Stomach (tissue), 9 donors: ENCODE data around the gene MIF4GD. TPM values are rescaled to one million over a fixed set of nuclear protein-coding genes. Genes with fewer than 3 reads are reported as not detected.

Experiments
- DNase-seq, 2 donors: peaks; one replicate each; pipeline versions ENCODE4 v3.0.0 to v3.0.0-alpha.2; 2013 to 2019
- H3K27ac ChIP-seq, 5 donors: fragments of 200-600 bp in 4 of 5; sonication (generic) in 4 of 5; one replicate each; pipeline ENCODE4 v1.5.1; 2013 to 2019; ENCODE audit warnings: mild to moderate bottlenecking in 1 of 5, moderate library complexity in 1 of 5
- H3K27me3 ChIP-seq, 3 donors: fragments of 200-600 bp; sonication (generic); one replicate each; pipeline ENCODE4 v1.5.1; 2017 to 2019; ENCODE audit warnings: mixed run types in 1 of 3
- H3K36me3 ChIP-seq, 4 donors: fragments of 200-600 bp; sonication (generic); 1 replicate in 3 of 4; 2 replicates in 1 of 4; pipeline ENCODE4 v1.5.1; 2016 to 2019
- H3K4me1 ChIP-seq, 4 donors: fragments of 200-600 bp; sonication (generic); one replicate each; pipeline ENCODE4 v1.5.1; 2016 to 2019
- H3K4me3 ChIP-seq, 4 donors: fragments of 200-600 bp; sonication (generic) in 3 of 4; one replicate each; pipeline ENCODE4 v1.5.1; 2016 to 2019; ENCODE audit warnings: mild to moderate bottlenecking in 1 of 4
- H3K9me3 ChIP-seq, 4 donors: fragments of 200-600 bp; sonication (generic); one replicate each; pipeline ENCODE4 v1.5.1; 2016 to 2019
- EP300 ChIP-seq: sonication (generic); formaldehyde crosslinking; IDR thresholded peaks from one replicate; pipeline ENCODE4 v1.6.1; 2017; ENCODE audit warnings: antibody characterized with exemption
- POLR2A ChIP-seq, 4 donors: fragments of 450-650 bp; IDR thresholded peaks; one replicate each; pipeline ENCODE4 v1.6.1; 2016; ENCODE audit warnings: antibody characterized with exemption in 4 of 4, control low read depth in 2 of 4, mild to moderate bottlenecking in 1 of 4, moderate library complexity in 1 of 4
- POLR2AphosphoS5 ChIP-seq, 3 donors: sonication (generic); formaldehyde crosslinking; IDR thresholded peaks; one replicate each; pipeline ENCODE4 v1.6.1; 2016; ENCODE audit warnings: antibody characterized with exemption in 3 of 3
- WGBS, 5 donors: extraction: QIAGEN DNeasy Blood & Tissue Kit in 3 of 5; methylation state at CpG; one replicate each; pipeline versions ENCODE4 v1.1.5 to v1.1.7; 2013 to 2018; 5-methylcytosine and 5-hydroxymethylcytosine counted together
- intact Hi-C: fragments of 100-400 bp; cut with DNase I; formaldehyde crosslinking; loops from one replicate; pipeline ENCODE4 v1.15.1; 2023; ENCODE audit warnings: low total_unique reads
- polyA plus RNA-seq, 3 donors: library from polyadenylated mRNA; stranded (reverse); fragments of 200-250 nt; gene quantifications; one replicate each; pipeline ENCODE4 v1.2.3, GENCODE V29; 2013
- total RNA-seq, 5 donors: library from RNA; depleted of rRNA; stranded (reverse); fragments of >200 nt; gene quantifications; one replicate each; pipeline versions ENCODE4 v1.1.0 to v1.2.3, GENCODE V29; 2014 to 2016
- TF ChIP-seq, protein P1 (sequence below), 7 experiments: fragments of 450-650 bp in 4 of 7; fragments of 200-600 bp in 3 of 7; sonication (generic) in 3 of 7; IDR thresholded peaks; one replicate each; pipeline ENCODE4 v1.5.1; 2016 to 2019; ENCODE audit warnings: antibody characterized with exemption in 7 of 7, control low read depth in 2 of 7, mild to moderate bottlenecking in 1 of 7
- donor health status: healthy with polysubstance abuse.
- donor health status: Bipolar disorder and iron deficiency.
- donor health status: healthy.

Gene MIF4GD
- total and polyA plus RNA-seq, 8 donors, result 3.5 to 14.7 (median 11.9) TPM

DNA sequence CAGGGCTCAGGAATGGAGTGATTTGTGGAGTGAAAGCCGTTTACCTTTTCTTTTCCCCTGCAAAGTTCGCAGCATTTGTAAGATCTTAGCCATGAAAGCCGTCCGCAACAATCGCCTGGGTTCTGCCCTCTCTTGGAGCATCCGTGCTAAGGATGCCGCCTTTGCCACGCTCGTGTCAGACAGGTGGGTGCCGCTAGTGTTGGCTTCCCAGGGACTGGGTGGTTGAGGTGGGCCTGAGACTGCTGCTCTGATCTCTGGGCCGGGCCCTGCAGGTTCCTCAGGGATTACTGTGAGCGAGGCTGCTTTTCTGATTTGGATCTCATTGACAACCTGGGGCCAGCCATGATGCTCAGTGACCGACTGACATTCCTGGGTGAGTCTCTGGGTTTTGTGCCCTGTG lies 38.2 kb downstream of the MIF4GD start:
- H3K9me3 ChIP-seq, result no peaks in the 10 kb centered on the region
- WGBS, 5 donors, result 94 to 96% (median 95%) methylated on average over 13 of the region's 13 CpGs
- intact Hi-C loops, result no loop called here

DNA sequence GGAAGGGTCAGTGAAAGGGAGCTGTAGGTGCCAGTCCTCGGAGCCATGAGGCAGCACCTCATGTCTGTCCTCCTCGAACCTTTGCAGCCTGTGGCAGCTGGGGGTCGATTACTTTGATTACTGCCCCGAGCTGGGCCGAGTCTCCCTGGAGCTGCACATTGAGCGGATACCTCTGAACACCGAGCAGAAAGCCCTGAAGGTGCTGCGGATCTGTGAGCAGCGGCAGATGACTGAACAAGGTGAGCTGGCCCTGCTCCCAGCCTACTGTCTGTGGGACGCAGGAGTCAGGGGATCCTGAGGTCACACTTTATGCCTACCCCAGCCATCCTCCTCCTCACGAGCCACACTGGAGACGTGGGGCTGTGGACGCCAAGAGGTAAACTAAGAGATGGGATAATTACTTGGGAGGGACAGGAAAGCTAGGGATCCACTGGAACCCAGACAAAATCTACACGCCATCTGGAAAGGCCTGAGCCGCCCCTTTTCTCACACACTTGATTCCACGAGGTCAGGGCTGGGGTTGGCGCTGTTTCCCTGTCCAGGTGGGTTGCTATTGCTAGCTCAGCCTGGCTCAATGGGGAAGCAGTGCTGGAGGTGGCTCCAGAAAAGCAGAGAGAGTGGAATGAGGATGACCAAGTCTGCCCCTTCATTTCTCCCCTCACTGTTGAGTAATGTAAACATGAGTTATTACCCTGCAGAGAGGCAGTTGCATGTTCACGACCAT lies 39.1 kb downstream of the MIF4GD start:
- H3K4me1 ChIP-seq, result peaks cover 0 to 11% (median 2%) of the 10 kb centered on the region in 4 donors
- TF ChIP-seq POLR2AphosphoS5 (IDR thresholded peaks at IDR 0.05), result no peak
- TF ChIP-seq EP300, result no peak
- TF ChIP-seq POLR2A (IDR thresholded peaks at IDR 0.05), result no peak
- TF ChIP-seq, protein P1, sequence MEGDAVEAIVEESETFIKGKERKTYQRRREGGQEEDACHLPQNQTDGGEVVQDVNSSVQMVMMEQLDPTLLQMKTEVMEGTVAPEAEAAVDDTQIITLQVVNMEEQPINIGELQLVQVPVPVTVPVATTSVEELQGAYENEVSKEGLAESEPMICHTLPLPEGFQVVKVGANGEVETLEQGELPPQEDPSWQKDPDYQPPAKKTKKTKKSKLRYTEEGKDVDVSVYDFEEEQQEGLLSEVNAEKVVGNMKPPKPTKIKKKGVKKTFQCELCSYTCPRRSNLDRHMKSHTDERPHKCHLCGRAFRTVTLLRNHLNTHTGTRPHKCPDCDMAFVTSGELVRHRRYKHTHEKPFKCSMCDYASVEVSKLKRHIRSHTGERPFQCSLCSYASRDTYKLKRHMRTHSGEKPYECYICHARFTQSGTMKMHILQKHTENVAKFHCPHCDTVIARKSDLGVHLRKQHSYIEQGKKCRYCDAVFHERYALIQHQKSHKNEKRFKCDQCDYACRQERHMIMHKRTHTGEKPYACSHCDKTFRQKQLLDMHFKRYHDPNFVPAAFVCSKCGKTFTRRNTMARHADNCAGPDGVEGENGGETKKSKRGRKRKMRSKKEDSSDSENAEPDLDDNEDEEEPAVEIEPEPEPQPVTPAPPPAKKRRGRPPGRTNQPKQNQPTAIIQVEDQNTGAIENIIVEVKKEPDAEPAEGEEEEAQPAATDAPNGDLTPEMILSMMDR (IDR thresholded peaks at IDR 0.05), result no peak
- intact Hi-C loops, result no loop called here
- H3K9me3 ChIP-seq, result no peaks in the 10 kb centered on the region
- WGBS, 5 donors, result 88 to 93% (median 92%) methylated on average over 12 to 18 of the region's 18 CpGs
- H3K36me3 ChIP-seq, result peaks cover 75 to 96% (median 96%) of the 10 kb centered on the region in 4 donors
- no peaks in the 10 kb centered on the region for H3K27me3 ChIP-seq
- DNase-seq, result no peak
- no peak overlapping the region for H3K27ac ChIP-seq
- H3K4me3 ChIP-seq, result no peak overlapping the region

More for the DNA sequence above, 38.2 kb downstream of the MIF4GD start:
- peaks cover 81 to 100% (median 98%) of the 10 kb centered on the region in 4 donors for H3K36me3 ChIP-seq
- no peak overlapping the region for H3K4me3 ChIP-seq
- peaks cover 0 to 11% (median 2%) of the 10 kb centered on the region in 4 donors for H3K4me1 ChIP-seq
- no peak for TF ChIP-seq POLR2A (IDR thresholded peaks at IDR 0.05)
- TF ChIP-seq, protein P1 (IDR thresholded peaks at IDR 0.05), result no peak
- TF ChIP-seq POLR2AphosphoS5 (IDR thresholded peaks at IDR 0.05), result no peak
- no peak for TF ChIP-seq EP300
- no peak overlapping the region for H3K27ac ChIP-seq
- DNase-seq, result no peak
- H3K27me3 ChIP-seq, result no peaks in the 10 kb centered on the region

DNA sequence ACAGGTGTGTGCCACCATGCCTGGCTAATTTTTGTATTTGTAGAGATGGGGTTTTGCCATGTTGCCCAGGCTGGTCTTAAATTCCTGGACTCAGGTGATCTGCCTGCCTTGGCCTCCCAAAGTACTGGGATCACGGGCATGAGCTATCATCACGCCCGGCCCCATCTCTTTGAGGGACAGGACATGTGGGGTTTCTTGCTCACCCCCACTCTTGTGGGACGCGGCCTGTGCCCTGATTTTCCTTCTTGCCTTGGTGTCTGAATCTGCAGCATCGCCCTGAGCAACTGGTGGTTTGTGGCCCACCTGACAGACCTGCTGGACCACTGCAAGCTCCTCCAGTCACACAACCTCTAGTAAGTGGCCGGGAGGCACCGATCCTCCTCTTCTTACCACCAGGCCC lies 40.0 kb downstream of the MIF4GD start:
- Histone ChIP-seq H3K9me3 (no peaks in the 10 kb centered on the region), H3K27me3 (no peaks in the 10 kb centered on the region), H3K4me1 (peaks cover 0 to 11% (median 2%) of the 10 kb centered on the region in 4 donors), H3K36me3 (peaks cover 76 to 96% (median 96%) of the 10 kb centered on the region in 4 donors), H3K4me3 (no peak overlapping the region), H3K27ac (no peak overlapping the region)
- DNase-seq, result no peak
- TF ChIP-seq, protein P1 (IDR thresholded peaks at IDR 0.05), result no peak
- no peak for TF ChIP-seq POLR2AphosphoS5 (IDR thresholded peaks at IDR 0.05)
- no peak for TF ChIP-seq POLR2A (IDR thresholded peaks at IDR 0.05)
- no peak for TF ChIP-seq EP300
- intact Hi-C loops, result no loop called here
- 91 to 100% (median 97%) methylated on average over 5 to 8 of the region's 8 CpGs for WGBS, 5 donors

DNA sequence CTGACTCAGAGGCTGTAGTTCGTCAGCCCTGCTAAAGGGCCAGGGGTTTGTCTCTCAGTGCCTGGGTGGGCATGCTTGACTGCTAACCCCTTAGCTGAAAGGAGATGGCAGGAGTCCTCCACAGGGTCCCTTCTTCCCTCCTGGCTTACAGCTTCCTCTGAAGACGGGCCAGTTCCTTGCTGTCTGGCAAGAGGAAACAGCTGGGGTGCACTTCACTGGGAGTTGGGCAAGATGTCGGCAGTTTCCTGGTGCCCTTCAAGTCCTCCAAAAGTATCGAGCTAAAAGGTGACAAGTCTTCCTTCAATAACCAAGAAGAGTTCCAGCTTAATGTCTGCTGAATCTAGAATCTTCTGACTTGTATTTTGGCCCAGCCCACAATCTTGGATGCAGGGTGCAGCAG lies 42.2 kb downstream of the MIF4GD start:
- TF ChIP-seq POLR2A (IDR thresholded peaks at IDR 0.05) (no peak), POLR2AphosphoS5 (IDR thresholded peaks at IDR 0.05) (no peak), EP300 (no peak)
- TF ChIP-seq, protein P1 (IDR thresholded peaks at IDR 0.05), result no peak
- Histone ChIP-seq H3K4me3 (no peak overlapping the region), H3K4me1 (peaks cover 0 to 11% (median 2%) of the 10 kb centered on the region in 4 donors), H3K9me3 (no peaks in the 10 kb centered on the region), H3K27ac (peak overlapping the region in 4 of 5 donors; percentile 20 to 54 (median 32)), H3K27me3 (no peaks in the 10 kb centered on the region), H3K36me3 (peaks cover 71 to 96% (median 96%) of the 10 kb centered on the region in 4 donors)
- DNase-seq, result no peak
- intact Hi-C loops, result no loop called here
- WGBS, 5 donors, result 48 to 85% (median 80%) methylated on average over 4 of the region's 4 CpGs
